ENCODE results near the gene PIK3R1.

Gene PIK3R1

GRCh38 chr5:68332080-68332451 is 116.5 kb downstream of the PIK3R1 start:
- peak in 1 of 3 donors; percentile 37 for DNase-seq

- peak; percentile 74 to 90 (median 86) for DNase-seq
Observed at GRCh38 chr5:68332556-68332955, 117.0 kb downstream of the PIK3R1 start.

- peak; percentile 82 to 90 (median 89) for DNase-seq
Observed at GRCh38 chr5:68333649-68334552, 118.3 kb downstream of the PIK3R1 start.

- peak; percentile 65 to 69 (median 67) for DNase-seq
Observed at GRCh38 chr5:68334553-68334886, 119.0 kb downstream of the PIK3R1 start.

GRCh38 chr5:68335075-68335474 is 119.5 kb downstream of the PIK3R1 start:
- DNase-seq = no peak

- no peak for DNase-seq
Observed at GRCh38 chr5:68336200-68336599, 120.6 kb downstream of the PIK3R1 start.

- no peak for DNase-seq
Observed at GRCh38 chr5:68337235-68337634, 121.7 kb downstream of the PIK3R1 start.

- DNase-seq = no peak
Observed at GRCh38 chr5:68339921-68340321, 124.4 kb downstream of the PIK3R1 start.

GRCh38 chr5:68341006-68341405 is 125.5 kb downstream of the PIK3R1 start:
- no peak for DNase-seq

- DNase-seq = no peak
Observed at GRCh38 chr5:68342693-68343092, 127.1 kb downstream of the PIK3R1 start.

- peak; percentile 63 to 78 (median 66) for DNase-seq
Observed at GRCh38 chr5:68343421-68343826, 127.9 kb downstream of the PIK3R1 start.

- peak; percentile 71 to 78 (median 72) for DNase-seq
Observed at GRCh38 chr5:68344447-68345111, 129.0 kb downstream of the PIK3R1 start.

- no peak for DNase-seq
Observed at GRCh38 chr5:68345171-68345570, 129.6 kb downstream of the PIK3R1 start.

GRCh38 chr5:68345582-68345981 is 130.0 kb downstream of the PIK3R1 start:
- DNase-seq = no peak

GRCh38 chr5:68347536-68347935 is 132.0 kb downstream of the PIK3R1 start:
- peak; percentile 63 to 74 (median 68) for DNase-seq

GRCh38 chr5:68348447-68349222 is 133.1 kb downstream of the PIK3R1 start:
- DNase-seq = no peak

GRCh38 chr5:68350176-68350575 is 134.6 kb downstream of the PIK3R1 start:
- DNase-seq = no peak

All from suppressor macrophage treated with lipopolysaccharide for 1 hour (primary cell).